MM.1S (cell line): Measurements from ENCODE around the gene IL1RAPL1.

Experiments used
- DNase-seq: peaks from one replicate; pipeline ENCODE4 v3.0.0-alpha.2; 2015
- H2AFZ ChIP-seq: fragments of 300-600 bp; sonication (generic); 2 replicates; pipeline ENCODE4 v1.6.0; 2016; ENCODE audit warnings: antibody characterized with exemption, low read length
- H3F3A ChIP-seq: fragments of 300-600 bp; sonication (generic); 2 replicates; pipeline ENCODE4 v1.6.1; 2016; ENCODE audit warnings: mild to moderate bottlenecking, antibody characterized with exemption, low read length, moderate library complexity, mixed read lengths; ENCODE audit not compliant: insufficient read depth
- H3K27ac ChIP-seq: fragments of 300-600 bp; sonication (generic); 2 replicates; pipeline ENCODE4 v1.5.1; 2016; ENCODE audit warnings: mild to moderate bottlenecking, low read length
- H3K27me3 ChIP-seq: fragments of 300-600 bp; sonication (generic); replicated peaks from 2 replicates; pipeline ENCODE4 v1.6.0; 2016; ENCODE audit warnings: low read length; ENCODE audit not compliant: insufficient read depth
- H3K36me3 ChIP-seq: fragments of 300-600 bp; sonication (generic); replicated peaks from 2 replicates; pipeline ENCODE4 v1.6.1; 2016; ENCODE audit warnings: mild to moderate bottlenecking, low read length, mixed read lengths; ENCODE audit not compliant: insufficient read depth
- H3K4me1 ChIP-seq: fragments of 300-600 bp; sonication (generic); 2 replicates; pipeline ENCODE4 v1.6.1; 2016; ENCODE audit warnings: low read length, mixed read lengths
- H3K4me2 ChIP-seq: fragments of 300-600 bp; sonication (generic); 2 replicates; pipeline ENCODE4 v1.6.0; 2016; ENCODE audit warnings: low read depth, low read length
- H3K4me3 ChIP-seq: fragments of 300-600 bp; sonication (generic); 2 replicates; pipeline ENCODE4 v1.5.1; 2016; ENCODE audit warnings: low read length, mixed read lengths
- H3K79me2 ChIP-seq: fragments of 300-600 bp; sonication (generic); 2 replicates; pipeline ENCODE4 v1.6.1; 2016; ENCODE audit warnings: mixed run types, low read length, mixed read lengths
- H3K9ac ChIP-seq: fragments of 300-600 bp; sonication (generic); 2 replicates; pipeline ENCODE4 v1.6.1; 2016; ENCODE audit warnings: low read length, mixed read lengths
- H3K9me2 ChIP-seq: fragments of 300-600 bp; sonication (generic); replicated peaks from 2 replicates; pipeline ENCODE4 v1.6.1; 2016; ENCODE audit warnings: mild to moderate bottlenecking, low read length, mixed read lengths; ENCODE audit not compliant: insufficient read depth
- H3K9me3 ChIP-seq: fragments of 300-600 bp; sonication (generic); replicated peaks from 2 replicates; pipeline ENCODE4 v1.6.1; 2016; ENCODE audit warnings: mild to moderate bottlenecking, low read length, mixed read lengths; ENCODE audit not compliant: insufficient read depth
- H4K20me1 ChIP-seq: fragments of 300-600 bp; sonication (generic); 2 replicates; pipeline ENCODE4 v1.6.1; 2016; ENCODE audit warnings: mild to moderate bottlenecking, low read length, moderate library complexity, mixed read lengths; ENCODE audit not compliant: insufficient read depth
- EZH2 ChIP-seq: fragments of 300-600 bp; sonication (generic); optimal IDR thresholded peaks from 2 replicates; pipeline ENCODE3; 2017; ENCODE audit warnings: low read depth, mild to moderate bottlenecking, antibody characterized with exemption, low read length, mixed read lengths
- EZH2phosphoT487 ChIP-seq: fragments of 300-600 bp; sonication (generic); IDR thresholded peaks from 2 replicates; pipeline ENCODE4 v1.6.1; 2018; ENCODE audit warnings: antibody characterized with exemption, low read length
- TF ChIP-seq, protein P1 (sequence below): fragments of 300-600 bp; sonication (generic); IDR thresholded peaks from 2 replicates; pipeline ENCODE4 v1.5.1; 2016; ENCODE audit warnings: antibody characterized with exemption, low read length, mixed read lengths

The IL1RAPL1 gene

DNA sequence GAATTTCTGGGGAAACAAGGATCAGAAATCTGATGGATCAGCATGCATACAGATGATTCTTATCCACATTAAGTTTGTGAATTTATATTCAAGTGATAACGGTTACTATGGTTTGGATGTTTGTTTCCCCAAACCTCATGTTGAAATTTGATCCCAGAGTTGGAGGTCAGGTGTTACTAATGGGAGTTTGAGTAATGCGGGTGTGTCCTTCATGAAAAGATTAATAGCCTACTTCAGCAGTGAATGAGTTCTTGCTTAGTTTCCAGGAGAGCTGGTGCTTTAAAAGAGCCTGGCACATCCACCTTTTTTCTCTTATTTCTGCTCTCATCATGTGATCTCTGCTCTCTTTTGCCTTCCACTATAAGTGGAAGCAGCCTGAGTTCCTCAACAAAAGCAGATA lies 712.4 kb downstream of the IL1RAPL1 start:
- Histone ChIP-seq H3K4me2 (no peak overlapping the region), H3K9ac (no peak overlapping the region)

GRCh38 chrX:29308726-29309125 lies 721.5 kb downstream of the IL1RAPL1 start:
- no peak overlapping the region for H3K4me3 ChIP-seq
- no peaks in the 10 kb centered on the region for H3K9me2 ChIP-seq
- no peaks in the 10 kb centered on the region for H4K20me1 ChIP-seq
- H3K9ac ChIP-seq: no peak overlapping the region
- H3K4me1 ChIP-seq: no peaks in the 10 kb centered on the region
- no peaks in the 10 kb centered on the region for H3K9me3 ChIP-seq
- H3F3A ChIP-seq: no peaks in the 10 kb centered on the region
- no peak for TF ChIP-seq EZH2phosphoT487
- TF ChIP-seq, protein P1, sequence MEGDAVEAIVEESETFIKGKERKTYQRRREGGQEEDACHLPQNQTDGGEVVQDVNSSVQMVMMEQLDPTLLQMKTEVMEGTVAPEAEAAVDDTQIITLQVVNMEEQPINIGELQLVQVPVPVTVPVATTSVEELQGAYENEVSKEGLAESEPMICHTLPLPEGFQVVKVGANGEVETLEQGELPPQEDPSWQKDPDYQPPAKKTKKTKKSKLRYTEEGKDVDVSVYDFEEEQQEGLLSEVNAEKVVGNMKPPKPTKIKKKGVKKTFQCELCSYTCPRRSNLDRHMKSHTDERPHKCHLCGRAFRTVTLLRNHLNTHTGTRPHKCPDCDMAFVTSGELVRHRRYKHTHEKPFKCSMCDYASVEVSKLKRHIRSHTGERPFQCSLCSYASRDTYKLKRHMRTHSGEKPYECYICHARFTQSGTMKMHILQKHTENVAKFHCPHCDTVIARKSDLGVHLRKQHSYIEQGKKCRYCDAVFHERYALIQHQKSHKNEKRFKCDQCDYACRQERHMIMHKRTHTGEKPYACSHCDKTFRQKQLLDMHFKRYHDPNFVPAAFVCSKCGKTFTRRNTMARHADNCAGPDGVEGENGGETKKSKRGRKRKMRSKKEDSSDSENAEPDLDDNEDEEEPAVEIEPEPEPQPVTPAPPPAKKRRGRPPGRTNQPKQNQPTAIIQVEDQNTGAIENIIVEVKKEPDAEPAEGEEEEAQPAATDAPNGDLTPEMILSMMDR: no peak
- TF ChIP-seq EZH2: no peak
- no peaks in the 10 kb centered on the region for H3K79me2 ChIP-seq
- no peak overlapping the region for H3K27ac ChIP-seq
- no peaks in the 10 kb centered on the region for H3K36me3 ChIP-seq
- H3K4me2 ChIP-seq: no peak overlapping the region
- H2AFZ ChIP-seq: no peak overlapping the region
- no peak for DNase-seq
- no peaks in the 10 kb centered on the region for H3K27me3 ChIP-seq

More for the DNA sequence above, 712.4 kb downstream of the IL1RAPL1 start:
- H3K4me3 ChIP-seq: no peak overlapping the region
- TF ChIP-seq, protein P1: no peak
- TF ChIP-seq EZH2phosphoT487: no peak
- TF ChIP-seq EZH2: no peak
- no peaks in the 10 kb centered on the region for H4K20me1 ChIP-seq
- no peaks in the 10 kb centered on the region for H3K9me2 ChIP-seq
- no peaks in the 10 kb centered on the region for H3K27me3 ChIP-seq
- no peak for DNase-seq
- H2AFZ ChIP-seq: no peak overlapping the region
- no peaks in the 10 kb centered on the region for H3K9me3 ChIP-seq
- no peaks in the 10 kb centered on the region for H3K4me1 ChIP-seq
- no peak overlapping the region for H3K27ac ChIP-seq
- no peaks in the 10 kb centered on the region for H3K79me2 ChIP-seq
- no peaks in the 10 kb centered on the region for H3F3A ChIP-seq
- H3K36me3 ChIP-seq: no peaks in the 10 kb centered on the region

DNA sequence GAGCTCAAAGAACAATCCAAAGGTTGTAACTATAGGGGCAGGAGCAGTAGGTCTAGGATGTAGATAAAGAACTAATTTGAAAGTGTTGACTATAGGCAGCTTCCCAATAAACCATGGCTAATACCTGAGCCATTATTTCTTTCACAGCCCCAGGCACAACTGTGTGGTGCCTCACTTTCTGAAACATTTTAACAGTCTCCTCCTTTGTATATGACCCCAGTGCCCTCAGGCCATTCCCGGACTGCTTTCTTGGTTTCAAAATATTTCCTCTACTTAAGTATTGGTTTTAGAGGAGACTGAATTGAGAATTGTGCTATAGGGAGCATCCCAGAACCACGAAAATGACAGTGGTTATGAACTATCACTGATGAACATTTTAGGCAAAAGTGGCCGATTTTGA lies 728.7 kb downstream of the IL1RAPL1 start:
- DNase-seq: no peak
- no peaks in the 10 kb centered on the region for H3F3A ChIP-seq
- TF ChIP-seq EZH2phosphoT487 (no peak), EZH2 (no peak)
- TF ChIP-seq, protein P1: no peak
- no peak overlapping the region for H3K27ac ChIP-seq
- no peaks in the 10 kb centered on the region for H3K27me3 ChIP-seq
- no peaks in the 10 kb centered on the region for H3K4me1 ChIP-seq
- H3K79me2 ChIP-seq: no peaks in the 10 kb centered on the region
- no peaks in the 10 kb centered on the region for H3K36me3 ChIP-seq
- no peak overlapping the region for H3K4me2 ChIP-seq
- H3K9me2 ChIP-seq: no peaks in the 10 kb centered on the region
- no peaks in the 10 kb centered on the region for H3K9me3 ChIP-seq
- no peak overlapping the region for H3K4me3 ChIP-seq
- H2AFZ ChIP-seq: no peak overlapping the region
- H3K9ac ChIP-seq: no peak overlapping the region
- no peaks in the 10 kb centered on the region for H4K20me1 ChIP-seq
